Measurements from ENCODE around the gene FGD4. TPM values are rescaled to one million over a fixed set of nuclear protein-coding genes. Genes with fewer than 3 reads are reported as not detected.

FGD4 gene
- total RNA-seq, 1 donor from 2014 or later, result 55.6 TPM

DNA sequence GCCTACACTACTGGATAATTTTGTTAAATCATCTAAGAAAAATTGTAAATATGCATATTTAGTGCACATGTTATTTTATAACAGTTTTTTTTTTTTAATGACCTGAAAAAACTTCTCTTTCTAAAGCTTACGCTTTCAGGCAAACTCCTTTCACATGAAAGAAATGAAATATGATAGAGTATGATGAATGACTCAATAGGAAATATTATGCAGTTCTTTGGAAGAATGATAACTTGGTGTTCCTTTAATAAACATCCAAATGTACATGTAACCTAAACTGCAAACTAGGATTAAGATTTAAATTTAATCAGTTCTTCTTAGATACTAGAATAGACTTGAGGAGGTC, 136.6 kb downstream of the FGD4 start:
- Histone ChIP-seq H3K4me1 (peaks cover 65% of the 10 kb centered on the region), H3K4me3 (peak overlapping the region; percentile 47), H3K27me3 (ENCODE audit: low read depth) (no peaks in the 10 kb centered on the region), H3K9me3 (no peaks in the 10 kb centered on the region), H3K27ac (peak overlapping the region; percentile 68), H3K36me3 (no peaks in the 10 kb centered on the region)
- intact Hi-C loops (cut with DNase I), result no loop called here
- TF ChIP-seq CTCF (IDR thresholded peaks at IDR 0.05), result no peak
- ATAC-seq (no peak), DNase-seq (no peak)

- peaks cover 72% of the 10 kb centered on the region for H3K4me1 ChIP-seq
- intact Hi-C loops (cut with DNase I), result loop anchor here (10.0 kb wide), 1 partner anchor 87 kb away; no protein-coding TSS in a partner anchor
- no peak for TF ChIP-seq CTCF (IDR thresholded peaks at IDR 0.05)
- H3K36me3 ChIP-seq, result no peaks in the 10 kb centered on the region
- H3K4me3 ChIP-seq, result no peak overlapping the region
- no peak for DNase-seq
- ATAC-seq, result peak in 1 of 2 donors; percentile 56
- no peaks in the 10 kb centered on the region for H3K27me3 ChIP-seq (ENCODE audit: low read depth)
- no peaks in the 10 kb centered on the region for H3K9me3 ChIP-seq
- H3K27ac ChIP-seq, result peak overlapping the region; percentile 19
These were observed 142.5 kb downstream of the FGD4 start for GRCh38 chr12:32541754-32542374.

GRCh38 chr12:32542428-32543229, 143.3 kb downstream of the FGD4 start:
- H3K36me3 ChIP-seq, result no peaks in the 10 kb centered on the region
- TF ChIP-seq CTCF (IDR thresholded peaks at IDR 0.05), result no peak
- DNase-seq, result no peak
- no peaks in the 10 kb centered on the region for H3K27me3 ChIP-seq (ENCODE audit: low read depth)
- intact Hi-C loops (cut with DNase I), result loop anchor here (10.0 kb wide), 1 partner anchor 88 kb away; no protein-coding TSS in a partner anchor
- H3K4me3 ChIP-seq, result no peak overlapping the region
- peak in 1 of 2 donors; percentile 27 for ATAC-seq
- peaks cover 72% of the 10 kb centered on the region for H3K4me1 ChIP-seq
- no peaks in the 10 kb centered on the region for H3K9me3 ChIP-seq
- peak overlapping the region; percentile 19 for H3K27ac ChIP-seq

GRCh38 chr12:32544893-32545292, 145.5 kb downstream of the FGD4 start:
- peaks cover 91% of the 10 kb centered on the region for H3K4me1 ChIP-seq
- H3K36me3 ChIP-seq, result no peaks in the 10 kb centered on the region
- no peak overlapping the region for H3K27ac ChIP-seq
- H3K27me3 ChIP-seq (ENCODE audit: low read depth), result no peaks in the 10 kb centered on the region
- intact Hi-C loops (cut with DNase I), result loop anchor here (10.0 kb wide), 1 partner anchor 90 kb away; no protein-coding TSS in a partner anchor
- no peak for TF ChIP-seq CTCF (IDR thresholded peaks at IDR 0.05)
- DNase-seq (no peak), ATAC-seq (no peak)
- H3K9me3 ChIP-seq, result no peaks in the 10 kb centered on the region
- no peak overlapping the region for H3K4me3 ChIP-seq

DNA sequence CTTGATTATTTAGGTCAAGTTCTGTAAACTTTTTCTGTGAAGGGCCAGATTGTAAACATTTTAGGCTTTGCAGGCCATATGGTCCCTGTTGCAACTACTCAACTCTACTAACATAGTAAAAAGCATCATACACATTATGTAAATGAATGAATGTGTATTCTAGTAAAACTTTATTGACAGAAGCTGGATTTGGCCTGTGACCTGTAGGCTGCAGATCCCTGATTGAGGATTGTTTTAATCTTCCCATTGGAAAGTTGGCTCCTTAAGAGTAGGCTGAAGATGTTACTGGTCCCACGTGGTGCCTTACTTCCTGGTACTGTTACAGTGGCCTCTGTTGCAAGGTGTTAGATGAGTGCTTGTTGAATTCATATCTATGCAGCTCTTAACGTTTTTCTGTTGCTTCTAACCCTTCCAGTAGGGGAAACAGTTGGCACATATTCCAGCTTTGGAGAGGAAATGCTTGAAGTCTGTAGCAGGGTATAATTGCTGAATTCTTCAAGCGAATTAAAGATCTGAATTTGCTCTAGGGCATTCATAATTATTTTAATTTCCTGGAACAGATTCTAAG, 146.1 kb downstream of the FGD4 start:
- Histone ChIP-seq H3K4me1 (peaks cover 92% of the 10 kb centered on the region), H3K36me3 (no peaks in the 10 kb centered on the region), H3K4me3 (no peak overlapping the region), H3K27me3 (ENCODE audit: low read depth) (no peaks in the 10 kb centered on the region), H3K9me3 (no peaks in the 10 kb centered on the region), H3K27ac (no peak overlapping the region)
- ATAC-seq, result peak; percentile 73 to 80
- DNase-seq, result no peak
- intact Hi-C loops (cut with DNase I), result loop anchor here (10.0 kb wide), 1 partner anchor 91 kb away; no protein-coding TSS in a partner anchor
- TF ChIP-seq CTCF (IDR thresholded peaks at IDR 0.05), result no peak
